Right renal pelvis (tissue), 4 donors: ENCODE results near the gene WDR49. TPM values are rescaled to one million over a fixed set of nuclear protein-coding genes. Genes with fewer than 3 reads are reported as not detected.

Source experiments
- DNase-seq, 4 donors: peaks; one replicate each; pipeline ENCODE4 v3.0.0-alpha.2; 2013; ENCODE audit warnings: low read depth in 4 of 4, low spot score in 3 of 4, missing footprints in 1 of 4
- polyA plus RNA-seq, 4 donors: library from polyadenylated mRNA; unstranded; fragments of 120-200 nt; gene quantifications; one replicate each; pipeline ENCODE4 v1.2.1, GENCODE V29; 2013; ENCODE audit not compliant: insufficient read length in 4 of 4

Gene WDR49
- polyA plus RNA-seq, 4 donors = 2.1 to 3.0 (median 2.5) TPM

GRCh38 chr3:167497903-167498302, 155.8 kb downstream of the WDR49 start:
- no peak for DNase-seq

GRCh38 chr3:167493244-167493643, 160.5 kb downstream of the WDR49 start:
- no peak for DNase-seq

- no peak for DNase-seq
Observed at GRCh38 chr3:167491621-167492020, 162.1 kb downstream of the WDR49 start.

GRCh38 chr3:167489571-167489970, 164.2 kb downstream of the WDR49 start:
- no peak for DNase-seq

- DNase-seq = no peak
Observed at GRCh38 chr3:167487556-167487955, 166.2 kb downstream of the WDR49 start.

GRCh38 chr3:167484551-167484950, 169.2 kb downstream of the WDR49 start:
- DNase-seq = no peak

GRCh38 chr3:167483708-167484475, 169.8 kb downstream of the WDR49 start:
- DNase-seq = no peak

GRCh38 chr3:167481164-167481563, 172.6 kb downstream of the WDR49 start:
- no peak for DNase-seq

GRCh38 chr3:167480748-167481147, 173.0 kb downstream of the WDR49 start:
- DNase-seq = no peak

GRCh38 chr3:167473863-167474262, 179.9 kb downstream of the WDR49 start, which contains the start of gene SERPINI2:
TSS of gene SERPINI2 (minus strand) at chr3:167474042. CDS start at chr3:167471834, 2,208 bp downstream.
- DNase-seq = no peak

- no peak for DNase-seq
Observed at GRCh38 chr3:167469381-167469780, 184.4 kb downstream of the WDR49 start.

- DNase-seq = no peak
Observed at GRCh38 chr3:167467848-167468611, 185.7 kb downstream of the WDR49 start.

GRCh38 chr3:167466966-167467365, 186.8 kb downstream of the WDR49 start:
- DNase-seq = no peak

- no peak for DNase-seq
Observed at GRCh38 chr3:167456157-167456799, 197.5 kb downstream of the WDR49 start.

GRCh38 chr3:167453815-167454214, 199.9 kb downstream of the WDR49 start:
- DNase-seq = no peak

- DNase-seq = no peak
Observed at GRCh38 chr3:167451282-167451681, 202.5 kb downstream of the WDR49 start.

- DNase-seq = no peak
Observed at GRCh38 chr3:167450675-167451074, 203.1 kb downstream of the WDR49 start.

- DNase-seq = no peak
Observed at GRCh38 chr3:167450195-167450594, 203.5 kb downstream of the WDR49 start.

GRCh38 chr3:167445491-167445890, 208.3 kb downstream of the WDR49 start:
- DNase-seq = no peak

- no peak for DNase-seq
Observed at GRCh38 chr3:167441256-167441655, 212.5 kb downstream of the WDR49 start.

- DNase-seq = no peak
Observed at GRCh38 chr3:167437428-167438139, 216.2 kb downstream of the WDR49 start.
